ENCODE data around the gene C19orf73. TPM values are rescaled to one million over a fixed set of nuclear protein-coding genes. Genes with fewer than 3 reads are reported as not detected.

Gene C19orf73
- total and polyA plus RNA-seq, 9 of the 15 experiments (the other 6 are each of a cell fraction or from before 2014, with no cell fraction given): 0.08 to 7.4 (median 1.4) TPM

- TF ChIP-seq, protein P1, sequence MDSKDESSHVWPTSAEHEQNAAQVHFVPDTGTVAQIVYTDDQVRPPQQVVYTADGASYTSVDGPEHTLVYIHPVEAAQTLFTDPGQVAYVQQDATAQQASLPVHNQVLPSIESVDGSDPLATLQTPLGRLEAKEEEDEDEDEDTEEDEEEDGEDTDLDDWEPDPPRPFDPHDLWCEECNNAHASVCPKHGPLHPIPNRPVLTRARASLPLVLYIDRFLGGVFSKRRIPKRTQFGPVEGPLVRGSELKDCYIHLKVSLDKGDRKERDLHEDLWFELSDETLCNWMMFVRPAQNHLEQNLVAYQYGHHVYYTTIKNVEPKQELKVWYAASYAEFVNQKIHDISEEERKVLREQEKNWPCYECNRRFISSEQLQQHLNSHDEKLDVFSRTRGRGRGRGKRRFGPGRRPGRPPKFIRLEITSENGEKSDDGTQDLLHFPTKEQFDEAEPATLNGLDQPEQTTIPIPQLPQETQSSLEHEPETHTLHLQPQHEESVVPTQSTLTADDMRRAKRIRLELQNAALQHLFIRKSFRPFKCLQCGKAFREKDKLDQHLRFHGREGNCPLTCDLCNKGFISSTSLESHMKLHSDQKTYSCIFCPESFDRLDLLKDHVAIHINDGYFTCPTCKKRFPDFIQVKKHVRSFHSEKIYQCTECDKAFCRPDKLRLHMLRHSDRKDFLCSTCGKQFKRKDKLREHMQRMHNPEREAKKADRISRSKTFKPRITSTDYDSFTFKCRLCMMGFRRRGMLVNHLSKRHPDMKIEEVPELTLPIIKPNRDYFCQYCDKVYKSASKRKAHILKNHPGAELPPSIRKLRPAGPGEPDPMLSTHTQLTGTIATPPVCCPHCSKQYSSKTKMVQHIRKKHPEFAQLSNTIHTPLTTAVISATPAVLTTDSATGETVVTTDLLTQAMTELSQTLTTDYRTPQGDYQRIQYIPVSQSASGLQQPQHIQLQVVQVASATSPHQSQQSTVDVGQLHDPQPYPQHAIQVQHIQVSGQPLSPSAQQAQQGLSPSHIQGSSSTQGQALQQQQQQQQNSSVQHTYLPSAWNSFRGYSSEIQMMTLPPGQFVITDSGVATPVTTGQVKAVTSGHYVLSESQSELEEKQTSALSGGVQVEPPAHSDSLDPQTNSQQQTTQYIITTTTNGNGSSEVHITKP (IDR thresholded peaks at IDR 0.05; ENCODE audit: partially characterized antibody): peak; percentile 21
- TF ChIP-seq ZNF263 (CRISPR knock-in tag; IDR thresholded peaks at IDR 0.05; ENCODE audit: borderline replicate concordance) (no peak; the same call in 1 of the 2 replicates), HDGF (IDR thresholded peaks at IDR 0.05) (no peak), NFYB (IDR thresholded peaks at IDR 0.05; ENCODE audit: extremely low read depth, insufficient read length) (peak; percentile 20), YY1 (IDR thresholded peaks at IDR 0.05; ENCODE audit: borderline replicate concordance in 1 of 3, control insufficient read depth in 1 of 3, extremely low read depth in 1 of 3, insufficient read depth in 3 of 3, insufficient read length in 1 of 3, insufficient replicate concordance in 2 of 3, low read depth in 1 of 3, low read length in 2 of 3) (peak; percentile 38 to 88 (median 60)), KDM5B (IDR thresholded peaks at IDR 0.05; ENCODE audit: insufficient replicate concordance, low read depth, low read length) (peak; percentile 14), U2AF2 (optimal IDR thresholded peaks at IDR 0.05; ENCODE audit: low read depth, low read length) (no peak), GTF2B (IDR thresholded peaks at IDR 0.05; ENCODE audit: extremely low read depth, insufficient read length) (peak; percentile 34), SP1 (CRISPR knock-in tag; IDR thresholded peaks at IDR 0.05) (no peak), C11orf30 (IDR thresholded peaks at IDR 0.05; ENCODE audit: low read depth) (no peak), ZNF780A (CRISPR knock-in tag; IDR thresholded peaks at IDR 0.05) (no peak), PHF8 (IDR thresholded peaks at IDR 0.05; ENCODE audit: borderline replicate concordance, low read length) (peak; percentile 2; the same call in 1 of the 2 replicates), WHSC1 (IDR thresholded peaks at IDR 0.05; ENCODE audit: low read length) (no peak), ILF3 (IDR thresholded peaks at IDR 0.05; ENCODE audit: borderline replicate concordance) (no peak), NR3C1 (CRISPR knock-in tag; IDR thresholded peaks at IDR 0.05) (no peak), VEZF1 (CRISPR knock-in tag; IDR thresholded peaks at IDR 0.05) (peak; percentile 42; the same call in 1 of the 2 replicates)
- TF ChIP-seq, protein P2, sequence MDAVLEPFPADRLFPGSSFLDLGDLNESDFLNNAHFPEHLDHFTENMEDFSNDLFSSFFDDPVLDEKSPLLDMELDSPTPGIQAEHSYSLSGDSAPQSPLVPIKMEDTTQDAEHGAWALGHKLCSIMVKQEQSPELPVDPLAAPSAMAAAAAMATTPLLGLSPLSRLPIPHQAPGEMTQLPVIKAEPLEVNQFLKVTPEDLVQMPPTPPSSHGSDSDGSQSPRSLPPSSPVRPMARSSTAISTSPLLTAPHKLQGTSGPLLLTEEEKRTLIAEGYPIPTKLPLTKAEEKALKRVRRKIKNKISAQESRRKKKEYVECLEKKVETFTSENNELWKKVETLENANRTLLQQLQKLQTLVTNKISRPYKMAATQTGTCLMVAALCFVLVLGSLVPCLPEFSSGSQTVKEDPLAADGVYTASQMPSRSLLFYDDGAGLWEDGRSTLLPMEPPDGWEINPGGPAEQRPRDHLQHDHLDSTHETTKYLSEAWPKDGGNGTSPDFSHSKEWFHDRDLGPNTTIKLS (IDR thresholded peaks at IDR 0.05; ENCODE audit: borderline replicate concordance, low read depth): no peak
- TF ChIP-seq, protein P3, sequence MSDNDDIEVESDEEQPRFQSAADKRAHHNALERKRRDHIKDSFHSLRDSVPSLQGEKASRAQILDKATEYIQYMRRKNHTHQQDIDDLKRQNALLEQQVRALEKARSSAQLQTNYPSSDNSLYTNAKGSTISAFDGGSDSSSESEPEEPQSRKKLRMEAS (CRISPR knock-in tag; IDR thresholded peaks at IDR 0.05): no peak
These were observed 29.2 kb upstream of the C19orf73 start (continued) for GRCh38 chr19:49148044-49148682.

Data from K562 (cell line).